ENCODE measurements around the gene ARHGDIG.
"Not testable (repeated sequence)": the region's sequence is repeated elsewhere in the genome, so short reads cannot be mapped to it uniquely, and the experiment has no call there.

ARHGDIG gene

DNA sequence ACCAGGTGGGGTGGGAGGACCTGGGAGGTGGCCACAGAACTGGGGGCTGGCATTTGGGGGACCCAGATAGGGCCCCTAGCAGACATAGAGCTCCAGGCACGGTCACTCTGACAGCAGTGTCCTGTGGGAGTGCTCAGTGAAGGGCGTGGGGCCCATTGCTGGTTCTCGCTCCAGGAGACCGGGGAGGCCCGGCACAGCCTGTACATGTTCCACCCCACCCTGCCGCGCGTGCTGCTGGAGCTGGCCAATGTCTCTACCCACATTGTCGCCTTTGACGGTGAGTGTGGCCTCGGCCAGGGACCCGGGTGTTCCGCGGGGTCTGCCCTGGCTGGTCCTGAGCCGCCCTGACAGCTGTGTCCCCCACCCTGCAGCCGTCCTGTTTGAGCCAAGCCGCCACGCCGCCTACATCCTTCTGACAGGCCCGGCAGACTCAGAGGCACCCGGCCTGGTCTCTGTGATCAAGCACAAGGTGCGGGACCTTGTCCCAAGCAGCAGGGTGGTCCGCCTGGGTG, 15.9 kb upstream of the ARHGDIG start:
- no peak for DNase-seq

DNA sequence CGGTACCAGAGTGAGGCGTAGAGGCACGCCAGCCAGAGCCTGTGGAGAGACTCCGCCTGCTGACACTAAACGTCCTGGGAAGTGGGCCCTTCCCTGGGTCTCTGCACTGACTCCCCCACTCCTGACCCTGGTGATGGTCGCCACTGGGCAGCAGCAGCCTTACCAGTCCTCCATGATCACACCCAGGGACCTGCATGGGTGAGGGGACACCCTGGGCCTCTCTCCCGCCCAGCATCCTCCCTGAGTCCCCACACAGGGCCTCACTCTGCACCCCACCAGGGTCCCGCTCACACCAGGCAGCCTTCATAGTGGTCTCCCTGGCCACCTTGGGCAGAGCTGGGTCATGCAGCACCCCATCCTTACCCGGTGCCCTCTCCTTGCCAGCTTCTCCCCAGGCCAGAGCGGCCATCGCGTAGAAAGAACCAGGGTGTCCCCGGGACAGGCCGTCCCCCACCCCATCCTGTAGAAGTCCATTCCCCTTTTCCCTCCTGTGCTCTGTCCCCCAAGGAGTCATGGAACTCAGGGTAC, 15.3 kb upstream of the ARHGDIG start:
- DNase-seq: no peak

DNA sequence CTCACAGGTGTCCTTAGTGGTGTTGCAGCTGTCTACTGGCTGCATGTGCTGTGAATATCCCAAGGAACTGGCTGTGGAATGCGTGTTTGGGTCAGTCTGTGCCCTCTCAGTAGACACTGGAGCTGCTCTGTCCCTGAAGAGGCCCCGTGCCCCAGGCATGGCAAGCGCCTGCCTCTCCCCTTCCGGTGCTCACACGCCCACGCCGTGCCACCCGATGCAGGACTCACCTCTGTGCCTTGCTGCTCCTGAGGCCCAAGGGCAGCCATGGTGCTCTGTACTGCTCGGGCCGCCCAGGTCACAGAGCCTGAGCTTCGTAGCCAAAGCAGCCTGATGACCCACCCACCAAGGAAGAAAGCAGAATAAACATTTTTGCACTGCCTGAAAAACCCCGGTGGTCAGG, 14.7 kb upstream of the ARHGDIG start:
- no peak for DNase-seq

DNA sequence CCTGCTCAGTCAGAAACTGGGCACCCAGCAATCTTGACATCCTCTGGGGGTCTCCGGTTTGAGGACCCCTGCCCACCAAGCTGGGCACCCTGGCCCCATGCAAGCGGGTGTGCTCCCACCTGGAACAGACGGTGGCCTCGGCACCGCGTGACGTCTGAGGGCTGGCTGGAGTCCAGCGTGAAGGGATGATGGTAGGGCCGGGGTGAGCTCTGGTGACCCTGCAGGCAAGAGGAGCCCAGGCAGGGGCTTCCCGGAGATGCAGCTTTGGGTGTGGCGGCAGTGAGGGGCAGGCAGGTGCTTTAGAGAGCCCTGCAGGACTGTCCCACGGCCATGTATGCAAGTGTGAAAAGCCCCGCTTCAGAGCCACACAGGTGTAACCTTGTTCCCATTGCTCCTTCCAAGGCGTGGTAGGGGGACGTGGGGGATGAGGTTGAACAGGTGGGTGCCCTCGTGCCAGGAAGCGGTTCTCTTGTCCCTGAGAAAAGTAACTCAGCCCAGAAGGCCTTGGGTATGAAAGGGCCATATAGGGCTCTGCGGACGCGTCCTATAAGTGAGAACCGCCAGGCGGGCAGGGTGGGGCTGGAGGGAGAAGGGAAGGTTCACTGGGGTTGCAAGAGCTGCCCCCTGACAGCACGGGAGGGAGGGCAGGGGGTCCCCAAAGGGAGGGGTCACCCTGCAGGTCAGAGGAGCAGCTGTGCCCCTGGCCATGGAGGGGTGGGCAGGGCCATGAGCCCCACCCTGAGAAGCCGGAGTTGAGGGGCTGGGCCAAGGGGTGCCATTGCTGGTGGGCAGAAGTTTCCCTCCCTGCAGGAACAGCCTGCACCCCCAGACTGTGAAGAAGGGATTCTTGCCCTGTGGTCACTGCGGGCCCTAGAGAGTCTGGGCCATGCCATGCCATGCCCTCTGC, 13.9 kb upstream of the ARHGDIG start:
- no peak for DNase-seq

DNA sequence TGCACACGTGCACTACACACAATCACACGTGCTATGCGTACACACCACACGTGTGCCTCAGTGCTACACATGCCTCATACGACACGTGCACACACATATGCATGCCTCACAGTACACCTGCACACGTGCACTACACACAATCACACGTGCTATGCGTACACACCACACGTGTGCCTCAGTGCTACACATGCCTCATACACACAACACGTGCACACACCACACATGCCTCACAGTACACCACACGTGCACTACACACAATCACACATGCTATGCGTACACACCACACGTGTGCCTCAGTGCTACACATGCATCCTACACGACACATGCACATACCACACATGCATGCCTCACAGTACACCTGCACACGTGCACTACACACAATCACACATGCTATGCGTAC, 12.8 kb upstream of the ARHGDIG start:
- not testable (repeated sequence) for DNase-seq

DNA sequence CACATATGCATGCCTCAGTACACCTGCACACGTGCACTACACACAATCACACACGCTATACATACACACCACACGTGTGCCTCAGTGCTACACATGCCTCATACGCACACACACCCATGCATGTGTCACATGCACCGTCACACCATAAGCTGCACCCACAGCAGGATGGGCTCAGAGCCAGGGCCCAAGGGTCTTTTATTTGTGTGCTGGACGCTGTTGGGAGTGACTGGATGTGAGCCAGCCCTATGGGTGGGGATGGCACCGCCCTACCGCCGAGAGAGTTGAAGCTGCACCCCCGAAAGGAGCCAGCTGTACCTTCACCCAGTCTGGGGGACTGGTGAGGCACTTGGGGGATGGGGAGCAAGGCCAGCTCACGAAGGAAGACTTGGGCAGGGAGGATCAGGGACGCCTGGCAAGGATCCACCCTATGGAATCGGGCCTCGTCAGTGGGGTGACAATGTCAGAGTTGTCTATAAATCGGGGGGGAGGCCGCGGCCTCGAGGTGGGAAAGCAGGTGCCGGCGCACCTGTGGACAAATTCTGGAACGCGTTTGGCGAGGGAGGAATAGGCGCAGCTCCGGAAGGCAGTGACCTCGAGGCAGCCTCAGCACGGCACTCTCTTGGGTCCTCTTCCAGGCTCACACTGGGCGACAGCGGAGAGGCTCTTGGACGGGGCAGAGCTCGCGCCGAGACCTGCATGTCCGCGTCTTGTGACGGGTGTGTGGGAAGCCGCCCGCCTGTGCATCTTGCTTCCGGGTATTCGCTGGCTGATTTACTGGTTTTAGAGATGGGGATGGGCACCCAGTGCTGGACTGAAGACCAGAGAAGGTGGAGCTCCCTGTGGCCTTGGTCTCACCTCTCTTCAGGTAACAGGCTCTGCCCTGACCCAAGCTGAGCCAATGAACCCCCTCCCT, 12.0 kb upstream of the ARHGDIG start:
- DNase-seq: peak in 1 of 3 experiments; percentile 25

DNA sequence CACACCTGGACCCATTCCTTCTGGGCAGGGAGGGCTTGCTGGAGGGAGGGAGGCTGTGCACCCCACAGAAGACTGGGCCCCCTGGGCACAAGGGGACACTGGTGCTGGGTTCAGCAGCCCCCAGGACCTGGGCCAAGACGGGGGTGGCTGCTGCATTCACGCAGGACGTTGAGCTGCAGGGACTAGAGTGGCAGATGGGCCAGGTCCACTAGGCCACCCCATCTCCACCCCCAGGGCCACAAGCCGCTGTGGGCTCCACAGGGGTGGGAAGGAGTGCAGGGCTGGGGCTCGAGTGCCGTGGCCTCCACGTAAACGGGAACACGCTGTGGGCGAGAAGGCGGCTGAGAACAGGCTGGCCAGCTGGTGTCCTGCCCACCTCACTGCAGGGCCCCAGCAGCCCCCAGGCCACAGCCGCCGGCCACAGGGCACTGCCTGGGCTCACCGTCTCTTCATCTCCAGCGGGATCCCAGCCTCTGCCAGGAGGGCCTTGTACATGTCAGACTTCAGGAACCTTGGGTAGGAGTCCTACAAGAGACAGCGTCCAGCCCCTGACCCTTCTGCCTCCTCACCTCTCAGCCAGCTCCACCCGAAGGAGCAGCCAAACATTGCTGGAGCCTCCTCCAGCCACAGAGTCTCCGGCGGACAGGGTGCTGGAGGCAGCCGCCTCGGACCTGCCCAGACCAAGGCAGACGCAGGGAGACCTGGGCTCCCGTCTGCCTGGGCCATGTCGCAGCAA, 11.2 kb upstream of the ARHGDIG start:
- no peak for DNase-seq

DNA sequence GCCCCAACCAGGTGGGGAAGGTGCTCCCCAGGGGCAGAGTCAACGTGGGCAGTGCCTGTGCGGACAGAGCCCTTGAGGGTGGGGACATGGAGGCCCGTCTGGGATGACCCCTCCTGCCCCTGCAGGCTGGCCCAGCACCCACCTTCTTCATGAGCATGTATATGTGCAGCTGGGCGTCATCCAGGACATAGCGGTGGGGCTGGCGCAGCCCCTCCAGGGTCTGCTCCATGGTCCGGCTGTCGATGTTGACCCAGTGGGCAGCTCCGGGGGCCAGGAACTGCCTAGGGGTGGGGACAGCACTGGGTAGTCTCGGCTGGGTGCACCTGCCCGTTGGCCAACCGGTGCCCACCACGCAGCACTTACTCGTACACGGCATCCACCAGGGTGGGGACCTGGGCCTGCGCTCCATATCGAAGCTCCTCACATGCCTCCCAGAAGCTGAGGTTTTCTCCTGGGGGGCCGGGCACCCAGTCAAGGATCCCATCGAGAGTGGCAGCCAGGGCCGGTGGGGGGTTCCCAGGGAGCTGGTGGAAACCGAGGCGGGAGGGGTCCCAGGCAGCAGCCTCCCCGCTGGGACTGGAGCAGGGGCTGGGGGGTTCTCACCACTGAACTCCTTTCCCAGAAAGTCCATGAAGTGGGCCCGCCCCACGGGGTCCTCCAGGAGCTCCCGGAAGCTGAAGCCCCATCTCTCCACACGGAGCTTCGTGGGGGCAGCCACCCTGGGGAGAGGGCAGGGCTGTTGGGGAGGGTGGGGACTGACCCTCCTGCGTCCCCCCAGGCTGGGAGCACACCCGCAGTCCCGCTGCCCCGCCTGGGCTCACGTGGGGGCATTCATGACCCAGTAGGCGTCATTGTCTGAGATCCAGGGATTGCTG, 9.8 kb upstream of the ARHGDIG start:
- DNase-seq: no peak

DNA sequence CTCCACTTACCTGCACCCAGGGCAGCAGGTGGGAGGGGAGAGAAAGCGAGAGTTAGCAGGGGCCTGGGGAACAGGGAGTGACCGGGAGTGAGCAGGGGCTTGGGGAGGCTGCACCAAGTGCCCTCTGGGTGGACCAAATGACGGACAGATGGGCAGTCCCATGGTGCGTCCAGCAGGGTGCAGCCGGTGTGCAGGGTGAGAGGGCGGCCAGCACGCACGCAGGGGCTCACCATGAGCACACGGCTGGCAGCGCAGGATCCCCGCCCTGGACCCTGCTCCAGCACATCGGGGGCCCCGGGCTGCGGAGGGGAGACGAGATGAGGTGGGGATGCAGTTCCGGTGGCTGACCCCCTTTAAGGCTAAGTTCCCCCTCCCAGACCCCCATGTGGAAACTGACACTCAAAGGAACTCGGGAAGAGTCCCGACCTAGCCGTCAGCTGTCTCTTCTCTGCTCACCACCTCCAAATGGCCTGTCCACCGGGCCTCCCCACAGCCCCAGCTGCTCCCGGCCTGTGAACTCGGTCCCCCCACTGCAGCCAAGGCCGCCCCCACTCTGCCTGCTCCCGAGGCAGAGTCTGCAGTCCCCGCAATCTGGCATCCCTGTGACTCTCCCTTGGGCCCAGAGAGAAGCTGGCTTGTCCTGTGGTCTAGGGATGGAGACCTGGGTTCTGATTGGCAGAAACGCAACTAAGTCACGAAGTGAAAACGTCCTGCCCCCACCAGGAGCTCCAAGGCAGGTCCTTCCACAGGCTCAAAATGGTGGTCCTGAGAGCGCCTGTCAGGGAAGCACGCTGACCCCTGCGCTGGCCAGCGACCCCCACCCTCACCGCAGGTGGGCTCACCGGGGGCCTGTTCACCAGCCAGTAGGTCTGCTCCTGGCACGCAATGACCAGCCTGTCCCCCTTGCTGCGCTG, 7.5 kb upstream of the ARHGDIG start:
- no peak for DNase-seq

DNA sequence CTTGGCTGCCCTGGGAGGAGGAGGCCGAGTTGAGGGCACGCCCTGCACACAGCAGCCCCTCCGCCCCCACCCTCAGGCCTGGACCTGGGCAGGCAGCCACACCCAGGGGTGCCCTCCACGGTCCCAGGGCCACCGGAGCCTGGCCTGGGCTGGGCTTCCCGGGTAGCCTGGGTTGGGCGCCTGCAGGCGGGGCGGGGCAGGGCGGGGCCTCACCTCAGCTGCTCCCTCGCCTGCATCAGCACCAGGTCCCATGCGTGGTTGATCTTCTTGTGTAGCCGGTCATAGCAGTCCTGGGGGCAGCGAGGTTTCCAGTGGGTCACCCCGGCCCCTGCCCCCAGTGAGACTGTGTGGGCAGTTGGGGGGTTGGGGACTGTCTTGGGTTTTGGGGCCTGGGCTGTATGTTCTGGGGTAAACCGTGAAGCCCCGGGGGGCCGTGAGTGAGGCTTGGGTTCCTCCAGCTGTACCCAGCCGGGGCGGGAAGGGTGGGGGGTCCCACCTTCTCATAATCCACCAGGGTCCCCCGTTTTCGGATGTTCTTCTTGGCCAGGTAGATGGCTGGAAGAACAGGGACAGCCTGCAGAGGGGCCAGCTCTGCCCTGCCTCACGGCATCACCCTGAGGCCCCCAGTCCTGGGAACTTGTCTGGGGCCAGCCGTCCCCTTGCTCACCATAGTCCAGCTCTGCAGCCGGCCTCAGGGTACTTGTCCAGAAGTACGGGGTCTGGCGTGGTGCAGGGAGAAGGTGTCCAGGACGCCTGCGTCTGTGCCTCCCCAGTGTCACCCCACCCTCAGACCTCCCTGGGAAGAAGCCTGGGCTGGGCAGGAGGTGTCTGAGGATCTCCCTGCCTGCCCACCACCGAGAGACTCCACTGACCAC, 6.6 kb upstream of the ARHGDIG start:
- DNase-seq: no peak

DNA sequence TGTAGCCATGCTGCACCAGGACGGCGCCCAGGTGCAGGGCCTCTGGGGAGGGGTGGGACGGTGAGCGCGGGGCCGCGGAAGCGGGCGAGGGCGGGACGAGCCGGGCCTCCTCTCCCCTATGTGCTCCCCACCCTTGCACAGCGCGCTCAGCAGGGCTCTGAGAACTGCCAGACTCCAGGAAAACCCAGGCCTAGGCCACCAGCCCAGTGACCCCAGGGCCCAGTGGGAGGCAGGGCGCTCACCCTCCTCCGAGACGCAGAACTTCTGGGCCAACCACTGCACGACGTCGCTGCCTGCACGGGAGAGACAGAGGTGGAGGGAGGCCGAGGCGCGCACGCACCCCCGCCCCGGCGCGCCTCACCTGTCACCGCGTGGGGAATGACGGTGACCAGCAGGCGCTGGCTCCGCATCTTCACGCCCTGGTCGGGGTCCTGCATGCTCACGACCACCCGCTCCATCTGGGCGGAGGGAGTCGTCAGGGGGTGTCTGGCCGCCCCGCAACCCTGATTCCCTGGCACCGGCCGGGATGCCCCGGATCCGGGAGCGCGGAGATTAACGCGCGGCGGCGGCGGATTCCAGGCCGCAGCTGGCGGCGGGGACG, 5.2 kb upstream of the ARHGDIG start:
- DNase-seq: peak in 2 of 3 experiments; percentile 30 to 50

DNA sequence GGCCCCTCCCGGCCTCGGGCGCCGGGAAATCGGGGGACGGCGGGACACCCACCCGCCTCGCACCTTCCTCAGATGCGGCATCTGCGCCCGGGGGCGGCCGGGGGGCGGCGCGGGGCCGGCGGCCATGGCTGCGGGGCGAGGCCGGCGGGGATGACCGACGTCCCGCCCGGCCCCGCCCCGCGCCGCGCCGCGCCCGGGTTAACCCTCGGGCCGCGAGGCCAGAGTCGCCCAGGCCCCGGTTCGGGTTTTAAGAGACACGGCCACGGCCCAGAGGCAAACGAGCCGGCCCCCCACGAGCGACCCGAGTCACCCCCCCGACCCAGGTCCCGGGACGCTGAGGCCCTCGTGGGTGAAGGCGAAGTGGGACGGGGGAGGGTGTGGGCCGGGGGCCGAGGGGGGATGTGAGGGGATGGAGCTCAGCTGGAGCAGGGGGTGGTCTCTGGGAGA, 4.6 kb upstream of the ARHGDIG start, which contains the start of gene RGS11:
Gene RGS11, minus strand, starts transcription at position 159 of the 447 bp plus-strand sequence. Its CDS starts 33 bp downstream, at position 126.
- DNase-seq: no peak

DNA sequence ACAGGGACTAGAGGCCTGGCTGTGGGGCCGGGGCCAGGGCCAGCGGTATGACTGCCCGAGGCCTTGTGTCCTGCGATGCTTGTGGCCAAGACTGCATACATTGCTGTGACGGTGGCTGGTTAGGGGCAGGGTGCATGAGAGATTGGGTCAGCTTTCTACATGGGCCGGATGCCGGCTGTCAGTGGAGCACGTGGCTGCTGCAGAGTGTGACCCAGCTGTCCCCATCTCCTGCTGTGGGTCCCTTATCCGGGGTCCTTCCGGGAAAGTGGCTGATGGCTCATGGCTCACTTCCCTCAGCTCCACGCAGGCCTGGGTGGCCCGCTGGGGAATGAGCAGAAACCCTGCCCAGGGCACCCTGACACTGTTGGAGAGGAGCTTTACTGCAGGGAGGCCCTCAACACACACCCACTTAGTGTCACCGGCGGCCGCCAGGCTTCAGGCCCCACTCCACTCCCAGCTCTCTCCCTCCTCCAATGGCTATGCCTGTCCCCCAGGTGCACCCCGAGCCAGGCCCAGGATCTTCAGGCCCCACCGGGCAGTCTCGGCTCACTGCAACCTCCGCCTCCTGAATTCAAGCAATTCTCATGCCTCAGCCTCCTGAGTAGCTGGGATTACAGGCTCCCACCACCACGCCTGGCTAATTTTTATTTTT, 3.8 kb upstream of the ARHGDIG start:
- DNase-seq: no peak

DNA sequence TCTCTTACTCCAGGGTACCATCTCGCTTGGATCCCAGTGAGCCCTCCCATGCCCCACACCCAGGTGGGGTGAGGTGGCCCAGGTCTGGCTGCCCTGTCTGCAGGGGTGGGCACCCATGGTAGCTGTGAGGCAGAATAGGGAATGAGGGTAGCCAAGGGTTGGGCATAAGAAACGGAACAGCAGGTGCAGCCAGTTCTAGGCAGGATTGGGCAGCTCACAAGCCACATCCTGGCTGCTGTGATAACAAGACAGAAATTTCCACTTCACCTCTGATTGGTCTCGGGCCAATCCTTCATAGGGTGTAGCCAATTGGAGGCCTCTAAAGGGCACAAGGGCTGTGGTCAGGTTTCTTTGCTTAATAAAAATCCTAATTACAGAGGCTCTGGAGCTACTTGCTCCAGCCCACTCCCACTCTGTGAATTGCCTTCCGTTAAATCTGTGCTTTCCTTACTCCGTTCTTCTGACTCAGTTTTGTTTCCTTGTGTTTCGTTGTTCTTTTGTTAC, 1.5 kb upstream of the ARHGDIG start:
- peak; percentile 33 to 74 (median 37) for DNase-seq

DNA sequence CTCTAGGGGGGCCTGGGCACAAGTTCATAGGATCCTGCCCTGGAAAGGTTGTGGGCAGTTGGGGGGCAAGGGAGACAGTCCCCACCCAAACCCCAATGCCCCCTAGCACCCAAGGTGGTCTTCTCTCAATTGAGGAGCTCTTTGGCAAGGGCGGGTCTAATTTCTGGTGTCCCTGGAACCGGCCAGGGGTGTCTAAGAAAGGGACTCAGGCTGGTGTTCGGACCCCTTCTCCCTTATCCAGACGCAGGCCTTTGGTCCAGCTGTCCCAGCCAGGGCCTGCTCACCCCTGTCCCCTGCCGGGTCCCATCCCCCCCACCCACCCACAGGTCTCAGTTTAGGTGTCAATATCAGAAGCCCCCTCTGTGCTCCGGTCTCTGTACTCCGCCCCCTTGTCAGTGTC, 860 bp upstream of the ARHGDIG start:
- DNase-seq: no peak

DNA sequence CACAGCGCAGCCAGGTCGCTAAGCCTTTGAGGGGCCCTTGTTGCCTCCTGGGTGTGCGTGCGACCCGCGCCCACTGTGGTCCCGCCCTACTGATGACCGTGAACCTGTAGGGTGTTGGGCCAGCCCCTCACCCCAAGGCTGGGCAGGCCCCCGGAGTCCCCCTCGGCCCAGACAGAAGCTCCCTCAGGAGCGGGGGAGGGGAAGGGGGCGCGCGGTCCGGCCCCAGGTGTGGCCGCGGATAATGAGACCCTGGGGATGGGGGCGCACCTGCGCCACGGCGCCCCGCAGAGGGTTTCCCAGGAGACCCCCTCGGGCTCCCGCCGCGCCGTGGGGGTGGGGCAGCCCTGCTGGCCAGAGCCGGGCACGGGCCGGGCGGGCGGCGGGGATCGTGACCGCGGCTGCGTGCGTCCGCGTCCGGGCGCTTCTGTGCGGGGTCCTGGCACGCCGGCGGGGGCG, 358 bp upstream of the ARHGDIG start:
- peak in 2 of 3 experiments; percentile 26 to 46 for DNase-seq

DNA sequence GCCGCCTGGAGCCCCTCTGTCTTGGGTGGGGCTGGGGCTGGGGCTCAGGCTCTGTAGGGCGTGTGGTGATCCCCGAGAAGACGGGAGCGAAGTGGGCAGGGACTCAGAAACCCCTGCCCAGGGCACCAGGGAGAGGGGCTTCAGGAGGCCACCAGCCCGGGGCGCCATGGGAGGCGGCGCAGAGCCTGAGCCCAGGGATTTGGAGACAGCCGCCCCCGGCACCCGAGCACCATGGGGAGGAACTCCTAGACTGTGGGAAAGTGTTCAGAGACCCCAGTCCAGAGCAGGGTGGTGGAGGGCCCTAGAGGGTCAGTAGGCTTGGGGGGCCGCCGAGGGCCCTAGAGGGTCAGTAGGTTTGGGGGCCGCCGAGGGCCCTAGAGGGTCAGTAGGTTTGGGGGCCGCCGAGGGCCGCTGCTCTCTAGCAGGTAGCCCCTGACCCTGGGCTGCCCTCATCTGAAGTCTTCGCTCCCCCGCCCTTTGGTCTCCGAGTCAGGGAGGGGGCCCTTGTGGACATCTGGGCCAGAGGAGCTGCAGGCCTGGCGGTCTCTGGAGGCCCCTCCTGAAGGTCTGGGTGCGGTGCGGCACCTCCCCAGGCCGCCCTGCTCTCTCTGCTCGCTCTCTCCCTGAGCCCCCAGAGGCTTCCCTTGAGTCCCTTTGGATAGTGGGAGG, 734 bp downstream of the ARHGDIG start:
- peak in 2 of 3 experiments; percentile 10 to 22 for DNase-seq

All from NCI-H1417 (cell line).